ENCODE data around the gene CFAP58. TPM values are rescaled to one million over a fixed set of nuclear protein-coding genes. Genes with fewer than 3 reads are reported as not detected.

The CFAP58 gene
- total and polyA plus RNA-seq, 2 of the 13 experiments (the other 11 are each of a cell fraction or from before 2014, with no cell fraction given) = 0.03 TPM; not detected in 1

- TF ChIP-seq HMGXB3 (CRISPR knock-in tag; IDR thresholded peaks at IDR 0.05; ENCODE audit: borderline replicate concordance) (no peak), SCMH1 (CRISPR knock-in tag; IDR thresholded peaks at IDR 0.05; ENCODE audit: borderline replicate concordance) (no peak), HMG20B (CRISPR knock-in tag; conservative IDR thresholded peaks at IDR 0.05) (no peak), ZFAT (CRISPR knock-in tag; conservative IDR thresholded peaks at IDR 0.05) (no peak), KLF13 (CRISPR knock-in tag; IDR thresholded peaks at IDR 0.05) (no peak), SKI (IDR thresholded peaks at IDR 0.05; ENCODE audit: partially characterized antibody) (no peak), MZF1 (CRISPR knock-in tag; IDR thresholded peaks at IDR 0.05; ENCODE audit: borderline replicate concordance) (no peak), SOX5 (CRISPR knock-in tag; IDR thresholded peaks at IDR 0.05; ENCODE audit: borderline replicate concordance) (no peak), CBX1 (IDR thresholded peaks at IDR 0.05; ENCODE audit: low read depth) (no peak), EP300 (IDR thresholded peaks at IDR 0.05; ENCODE audit: low read depth in 2 of 2, low read length in 2 of 2) (no peak), EP300 (CRISPR knock-in tag; IDR thresholded peaks at IDR 0.05; ENCODE audit: borderline replicate concordance) (peak; percentile 20; the same call in 1 of the 2 replicates), ZNF337 (CRISPR knock-in tag; IDR thresholded peaks at IDR 0.05; ENCODE audit: borderline replicate concordance, low read depth) (0 out of 2 replicates have a peak, but pooled peaks have one; percentile 57), ZNF160 (CRISPR knock-in tag; IDR thresholded peaks at IDR 0.05) (no peak), ZNF263 (CRISPR knock-in tag; IDR thresholded peaks at IDR 0.05) (no peak; the same call in 1 of the 2 replicates)
- TF ChIP-seq, protein P1, sequence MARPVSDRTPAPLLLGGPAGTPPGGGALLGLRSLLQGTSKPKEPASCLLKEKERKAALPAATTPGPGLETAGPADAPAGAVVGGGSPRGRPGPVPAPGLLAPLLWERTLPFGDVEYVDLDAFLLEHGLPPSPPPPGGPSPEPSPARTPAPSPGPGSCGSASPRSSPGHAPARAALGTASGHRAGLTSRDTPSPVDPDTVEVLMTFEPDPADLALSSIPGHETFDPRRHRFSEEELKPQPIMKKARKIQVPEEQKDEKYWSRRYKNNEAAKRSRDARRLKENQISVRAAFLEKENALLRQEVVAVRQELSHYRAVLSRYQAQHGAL (CRISPR knock-in tag; IDR thresholded peaks at IDR 0.05; ENCODE audit: not compliant biosample characterization) = no peak
- TF ChIP-seq, protein P2, sequence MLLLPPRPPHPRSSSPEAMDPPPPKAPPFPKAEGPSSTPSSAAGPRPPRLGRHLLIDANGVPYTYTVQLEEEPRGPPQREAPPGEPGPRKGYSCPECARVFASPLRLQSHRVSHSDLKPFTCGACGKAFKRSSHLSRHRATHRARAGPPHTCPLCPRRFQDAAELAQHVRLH (CRISPR knock-in tag; IDR thresholded peaks at IDR 0.05; ENCODE audit: borderline replicate concordance, low read depth) = no peak
- TF ChIP-seq, protein P3, sequence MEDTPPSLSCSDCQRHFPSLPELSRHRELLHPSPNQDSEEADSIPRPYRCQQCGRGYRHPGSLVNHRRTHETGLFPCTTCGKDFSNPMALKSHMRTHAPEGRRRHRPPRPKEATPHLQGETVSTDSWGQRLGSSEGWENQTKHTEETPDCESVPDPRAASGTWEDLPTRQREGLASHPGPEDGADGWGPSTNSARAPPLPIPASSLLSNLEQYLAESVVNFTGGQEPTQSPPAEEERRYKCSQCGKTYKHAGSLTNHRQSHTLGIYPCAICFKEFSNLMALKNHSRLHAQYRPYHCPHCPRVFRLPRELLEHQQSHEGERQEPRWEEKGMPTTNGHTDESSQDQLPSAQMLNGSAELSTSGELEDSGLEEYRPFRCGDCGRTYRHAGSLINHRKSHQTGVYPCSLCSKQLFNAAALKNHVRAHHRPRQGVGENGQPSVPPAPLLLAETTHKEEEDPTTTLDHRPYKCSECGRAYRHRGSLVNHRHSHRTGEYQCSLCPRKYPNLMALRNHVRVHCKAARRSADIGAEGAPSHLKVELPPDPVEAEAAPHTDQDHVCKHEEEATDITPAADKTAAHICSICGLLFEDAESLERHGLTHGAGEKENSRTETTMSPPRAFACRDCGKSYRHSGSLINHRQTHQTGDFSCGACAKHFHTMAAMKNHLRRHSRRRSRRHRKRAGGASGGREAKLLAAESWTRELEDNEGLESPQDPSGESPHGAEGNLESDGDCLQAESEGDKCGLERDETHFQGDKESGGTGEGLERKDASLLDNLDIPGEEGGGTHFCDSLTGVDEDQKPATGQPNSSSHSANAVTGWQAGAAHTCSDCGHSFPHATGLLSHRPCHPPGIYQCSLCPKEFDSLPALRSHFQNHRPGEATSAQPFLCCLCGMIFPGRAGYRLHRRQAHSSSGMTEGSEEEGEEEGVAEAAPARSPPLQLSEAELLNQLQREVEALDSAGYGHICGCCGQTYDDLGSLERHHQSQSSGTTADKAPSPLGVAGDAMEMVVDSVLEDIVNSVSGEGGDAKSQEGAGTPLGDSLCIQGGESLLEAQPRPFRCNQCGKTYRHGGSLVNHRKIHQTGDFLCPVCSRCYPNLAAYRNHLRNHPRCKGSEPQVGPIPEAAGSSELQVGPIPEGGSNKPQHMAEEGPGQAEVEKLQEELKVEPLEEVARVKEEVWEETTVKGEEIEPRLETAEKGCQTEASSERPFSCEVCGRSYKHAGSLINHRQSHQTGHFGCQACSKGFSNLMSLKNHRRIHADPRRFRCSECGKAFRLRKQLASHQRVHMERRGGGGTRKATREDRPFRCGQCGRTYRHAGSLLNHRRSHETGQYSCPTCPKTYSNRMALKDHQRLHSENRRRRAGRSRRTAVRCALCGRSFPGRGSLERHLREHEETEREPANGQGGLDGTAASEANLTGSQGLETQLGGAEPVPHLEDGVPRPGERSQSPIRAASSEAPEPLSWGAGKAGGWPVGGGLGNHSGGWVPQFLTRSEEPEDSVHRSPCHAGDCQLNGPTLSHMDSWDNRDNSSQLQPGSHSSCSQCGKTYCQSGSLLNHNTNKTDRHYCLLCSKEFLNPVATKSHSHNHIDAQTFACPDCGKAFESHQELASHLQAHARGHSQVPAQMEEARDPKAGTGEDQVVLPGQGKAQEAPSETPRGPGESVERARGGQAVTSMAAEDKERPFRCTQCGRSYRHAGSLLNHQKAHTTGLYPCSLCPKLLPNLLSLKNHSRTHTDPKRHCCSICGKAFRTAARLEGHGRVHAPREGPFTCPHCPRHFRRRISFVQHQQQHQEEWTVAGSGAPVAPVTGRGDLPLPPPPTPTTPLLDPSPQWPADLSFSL (CRISPR knock-in tag; IDR thresholded peaks at IDR 0.05) = no peak
These were observed 15.5 kb upstream of the CFAP58 start, which contains the start of gene ITPRIP (continued) for GRCh38 chr10:104337985-104338735.
